Caco-2 (cell line): Measurements from ENCODE around the gene IREB2. TPM values are rescaled to one million over a fixed set of nuclear protein-coding genes. Genes with fewer than 3 reads are reported as not detected.

Source experiments
- BruUV-seq: library from RNA; stranded (reverse); fragments of 400-500 nt; replicated peaks from 2 replicates; lab custom pipeline; 2021; lab: Mats Ljungman, UMichigan
- CTCF ChIA-PET: fragments of 300-600 bp; sonication (Branson Sonifier 250); formaldehyde crosslinking; loops from one replicate; lab custom pipeline; 2022; ENCODE audit warnings: antibody characterized with exemption; lab: Charles Lee
- POLR2A ChIA-PET: fragments of 300-600 bp; sonication (Branson Sonifier 250); formaldehyde crosslinking; loops from one replicate; lab custom pipeline; 2022; ENCODE audit warnings: antibody characterized with exemption; lab: Charles Lee
- DNase-seq, 2 experiments: peaks; one replicate each; pipeline versions ENCODE4 v3.0.0 to v3.0.0-alpha.2; 2020 to 2022
- H3K27me3 ChIP-seq: replicated peaks from 2 replicates; pipeline ENCODE4 v1.6.0; 2011; ENCODE audit warnings: low read length; ENCODE audit not compliant: control insufficient read depth, insufficient read depth
- H3K36me3 ChIP-seq: 2 replicates; pipeline ENCODE4 v1.5.1; 2011; ENCODE audit warnings: low read length; ENCODE audit not compliant: control insufficient read depth, insufficient read depth
- H3K4me1 ChIP-seq: fragments of 250-450 bp; sonication (Bioruptor Pico); 2 replicates; pipeline ENCODE4 v1.5.1; 2020; ENCODE audit warnings: mild to moderate bottlenecking
- H3K4me3 ChIP-seq: 2 replicates; pipeline ENCODE4 v1.5.1; 2011; ENCODE audit warnings: low read depth, mild to moderate bottlenecking, control low read depth, low read length
- H3K9me3 ChIP-seq: fragments of 250-450 bp; sonication (Bioruptor Pico); 2 replicates; pipeline ENCODE4 v1.5.1; 2020; ENCODE audit warnings: mild to moderate bottlenecking, moderate library complexity
- H3K27ac Mint-ChIP-seq: one replicate; pipeline ENCODE4 v1.8.0; 2022; ENCODE audit warnings: mixed read lengths; ENCODE audit not compliant: unreplicated experiment
- H3K27me3 Mint-ChIP-seq: one replicate; pipeline ENCODE4 v1.8.0; 2022; ENCODE audit warnings: mixed read lengths; ENCODE audit not compliant: insufficient read depth, unreplicated experiment
- H3K36me3 Mint-ChIP-seq: one replicate; pipeline ENCODE4 v1.8.0; 2022; ENCODE audit warnings: mild to moderate bottlenecking, mixed read lengths; ENCODE audit not compliant: insufficient read depth, unreplicated experiment
- H3K4me1 Mint-ChIP-seq: one replicate; pipeline ENCODE4 v1.8.0; 2022; ENCODE audit warnings: low read depth, mixed read lengths; ENCODE audit not compliant: unreplicated experiment
- H3K4me3 Mint-ChIP-seq: one replicate; pipeline ENCODE4 v1.8.0; 2022; ENCODE audit warnings: mild to moderate bottlenecking, moderate library complexity, mixed read lengths; ENCODE audit not compliant: unreplicated experiment
- H3K9me3 Mint-ChIP-seq: one replicate; pipeline ENCODE4 v1.8.0; 2022; ENCODE audit warnings: mixed read lengths; ENCODE audit not compliant: unreplicated experiment
- intact Hi-C: fragments of 100-400 bp; cut with micrococcal nuclease; formaldehyde crosslinking; loops from one replicate; pipeline ENCODE4 v1.10.0; 2022; ENCODE audit not compliant: unreplicated experiment
- total RNA-seq: library from RNA; stranded (reverse); gene quantifications from 2 replicates; pipeline ENCODE4 v1.2.3, GENCODE V29; 2022
- TF ChIP-seq, protein P1 (sequence below), 2 experiments: fragments of 200-600 bp in 1 of 2; IDR thresholded peaks; 1 replicate in 1 of 2; 2 replicates in 1 of 2; pipeline versions ENCODE4 v1.5.1 to v1.8.0; 2011 to 2022; ENCODE audit warnings: antibody characterized with exemption in 1 of 2, control low read depth in 1 of 2, inconsistent platforms in 1 of 2, low read depth in 1 of 2, low read length in 1 of 2, mild to moderate bottlenecking in 1 of 2, moderate library complexity in 1 of 2; ENCODE audit not compliant: insufficient read depth in 1 of 2, severe bottlenecking in 1 of 2, unreplicated experiment in 1 of 2

The IREB2 gene
- total RNA-seq, 1 experiment from 2014 or later = 77.6 TPM

DNA sequence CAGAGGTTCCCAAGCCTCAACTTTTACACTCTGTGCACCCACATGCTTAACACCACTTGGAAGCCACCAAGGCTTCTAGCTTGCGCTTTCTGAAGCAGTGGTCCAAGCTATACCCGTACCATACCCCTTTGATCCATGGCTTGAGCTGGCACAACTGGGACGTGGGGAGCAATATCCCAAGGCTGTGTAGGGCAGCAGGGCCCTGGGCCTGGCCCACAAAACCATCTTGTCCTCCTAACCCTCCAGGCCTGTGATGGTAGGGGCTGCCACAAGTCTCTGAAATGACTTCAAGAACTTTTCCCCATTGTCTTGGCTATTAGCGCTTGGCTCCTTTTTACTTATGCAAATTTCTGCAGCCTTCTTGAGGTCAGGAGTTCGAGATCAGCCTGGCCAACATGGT is 86.2 kb downstream of the IREB2 start:
- Histone ChIP-seq H3K4me1 (no peaks in the 10 kb centered on the region), H3K9me3 (peaks cover 5% of the 10 kb centered on the region; the same call in 1 of the 2 replicates)

GRCh38 chr15:78527325-78527724 is 89.3 kb downstream of the IREB2 start:
- H3K27ac Mint-ChIP-seq = no peak overlapping the region
- no peak for DNase-seq
- H3K4me3 ChIP-seq = no peak overlapping the region
- no peaks in the 10 kb centered on the region for H3K36me3 ChIP-seq
- H3K27me3 Mint-ChIP-seq = no peaks in the 10 kb centered on the region
- peaks cover 5% of the 10 kb centered on the region; the same call in 1 of the 2 replicates for H3K9me3 ChIP-seq
- peaks cover 14% of the 10 kb centered on the region for H3K9me3 Mint-ChIP-seq
- CTCF ChIA-PET = no interaction called here
- no peaks in the 10 kb centered on the region for H3K27me3 ChIP-seq
- TF ChIP-seq, protein P1, sequence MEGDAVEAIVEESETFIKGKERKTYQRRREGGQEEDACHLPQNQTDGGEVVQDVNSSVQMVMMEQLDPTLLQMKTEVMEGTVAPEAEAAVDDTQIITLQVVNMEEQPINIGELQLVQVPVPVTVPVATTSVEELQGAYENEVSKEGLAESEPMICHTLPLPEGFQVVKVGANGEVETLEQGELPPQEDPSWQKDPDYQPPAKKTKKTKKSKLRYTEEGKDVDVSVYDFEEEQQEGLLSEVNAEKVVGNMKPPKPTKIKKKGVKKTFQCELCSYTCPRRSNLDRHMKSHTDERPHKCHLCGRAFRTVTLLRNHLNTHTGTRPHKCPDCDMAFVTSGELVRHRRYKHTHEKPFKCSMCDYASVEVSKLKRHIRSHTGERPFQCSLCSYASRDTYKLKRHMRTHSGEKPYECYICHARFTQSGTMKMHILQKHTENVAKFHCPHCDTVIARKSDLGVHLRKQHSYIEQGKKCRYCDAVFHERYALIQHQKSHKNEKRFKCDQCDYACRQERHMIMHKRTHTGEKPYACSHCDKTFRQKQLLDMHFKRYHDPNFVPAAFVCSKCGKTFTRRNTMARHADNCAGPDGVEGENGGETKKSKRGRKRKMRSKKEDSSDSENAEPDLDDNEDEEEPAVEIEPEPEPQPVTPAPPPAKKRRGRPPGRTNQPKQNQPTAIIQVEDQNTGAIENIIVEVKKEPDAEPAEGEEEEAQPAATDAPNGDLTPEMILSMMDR (IDR thresholded peaks at IDR 0.05; ENCODE audit: insufficient read depth in 1 of 2, low read depth in 1 of 2, low read length in 1 of 2, severe bottlenecking in 1 of 2, unreplicated experiment in 1 of 2) = no peak
- intact Hi-C loops = no loop called here
- POLR2A ChIA-PET = no interaction called here
- no peaks in the 10 kb centered on the region for H3K4me1 Mint-ChIP-seq
- H3K36me3 Mint-ChIP-seq = peaks cover 4% of the 10 kb centered on the region
- no peaks in the 10 kb centered on the region for H3K4me1 ChIP-seq
- no peak overlapping the region for H3K4me3 Mint-ChIP-seq
- no TSS peak for BruUV-seq

More for the DNA sequence above, 86.2 kb downstream of the IREB2 start:
- Histone ChIP-seq H3K36me3 (no peaks in the 10 kb centered on the region), H3K4me3 (no peak overlapping the region), H3K27me3 (no peaks in the 10 kb centered on the region)
- ChIA-PET CTCF (no interaction called here), POLR2A (no interaction called here)
- no peak overlapping the region for H3K4me3 Mint-ChIP-seq
- DNase-seq = no peak
- no peak overlapping the region for H3K27ac Mint-ChIP-seq
- H3K4me1 Mint-ChIP-seq = no peaks in the 10 kb centered on the region
- H3K27me3 Mint-ChIP-seq = no peaks in the 10 kb centered on the region
- intact Hi-C loops = no loop called here
- TF ChIP-seq, protein P1 (IDR thresholded peaks at IDR 0.05; ENCODE audit: insufficient read depth in 1 of 2, low read depth in 1 of 2, low read length in 1 of 2, severe bottlenecking in 1 of 2, unreplicated experiment in 1 of 2) = no peak
- peaks cover 14% of the 10 kb centered on the region for H3K9me3 Mint-ChIP-seq
- BruUV-seq = no TSS peak
- H3K36me3 Mint-ChIP-seq = peaks cover 4% of the 10 kb centered on the region

GRCh38 chr15:78533331-78533730 is 95.3 kb downstream of the IREB2 start:
- no peak overlapping the region for H3K4me3 Mint-ChIP-seq
- CTCF ChIA-PET = no interaction called here
- POLR2A ChIA-PET = no interaction called here
- no peaks in the 10 kb centered on the region for H3K27me3 Mint-ChIP-seq
- H3K4me3 ChIP-seq = no peak overlapping the region
- H3K9me3 Mint-ChIP-seq = no peaks in the 10 kb centered on the region
- no peaks in the 10 kb centered on the region for H3K4me1 ChIP-seq
- H3K9me3 ChIP-seq = no peaks in the 10 kb centered on the region
- no peak for DNase-seq
- no peaks in the 10 kb centered on the region for H3K27me3 ChIP-seq
- H3K4me1 Mint-ChIP-seq = no peaks in the 10 kb centered on the region
- BruUV-seq = no TSS peak
- H3K36me3 ChIP-seq = no peaks in the 10 kb centered on the region
- no peaks in the 10 kb centered on the region for H3K36me3 Mint-ChIP-seq
- H3K27ac Mint-ChIP-seq = no peak overlapping the region
- intact Hi-C loops = no loop called here
- TF ChIP-seq, protein P1 (IDR thresholded peaks at IDR 0.05; ENCODE audit: insufficient read depth in 1 of 2, low read depth in 1 of 2, low read length in 1 of 2, severe bottlenecking in 1 of 2, unreplicated experiment in 1 of 2) = no peak
